HG03159 (cell line): ENCODE results near the gene TXNDC2.
A peak's percentile ranks its signal among the peaks of the same experiment; 100 is the strongest.
"Not testable (repeated sequence)": the region's sequence is repeated elsewhere in the genome, so short reads cannot be mapped to it uniquely, and the experiment has no call there.

Source experiments
- ATAC-seq: cut with Tn5 transposase; IDR thresholded peaks from one replicate; pipeline ENCODE4 v1.9.1; 2021; ENCODE audit warnings: mild to moderate bottlenecking, moderate library complexity; ENCODE audit not compliant: unreplicated experiment

TXNDC2 gene

DNA sequence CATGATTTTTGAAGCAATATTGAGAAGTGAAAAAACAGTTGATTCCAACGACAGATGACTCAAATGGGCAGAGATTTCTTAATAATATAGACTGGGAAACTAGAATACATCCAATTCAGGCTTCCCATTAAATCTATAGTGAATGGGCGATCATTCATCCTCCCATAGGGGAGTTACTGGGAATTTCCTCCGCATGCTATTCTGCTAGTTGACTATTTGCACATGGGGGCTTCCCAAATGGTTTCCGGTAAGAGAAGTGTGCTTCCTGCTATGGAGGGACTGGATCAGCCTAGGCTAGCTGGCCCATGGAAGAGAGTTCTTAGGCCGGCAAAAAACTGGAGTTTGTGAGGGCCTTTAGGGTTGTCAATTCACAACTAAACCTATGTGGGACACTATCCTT, 25.5 kb downstream of the TXNDC2 start:
- no peak for ATAC-seq

GRCh38 chr18:9912285-9912684, 26.5 kb downstream of the TXNDC2 start:
- ATAC-seq = not testable (repeated sequence)

GRCh38 chr18:9913151-9913525, 27.4 kb downstream of the TXNDC2 start:
- ATAC-seq = no peak

GRCh38 chr18:9913526-9914333, 28.0 kb downstream of the TXNDC2 start, which contains the start of gene VAPA:
Gene VAPA, plus strand, starts transcription at chr18:9914016. Its CDS starts 241 bp downstream, at chr18:9914257.
- peak; percentile 80 for ATAC-seq

- ATAC-seq = no peak
Observed at GRCh38 chr18:9914334-9914583, 28.5 kb downstream of the TXNDC2 start.

DNA sequence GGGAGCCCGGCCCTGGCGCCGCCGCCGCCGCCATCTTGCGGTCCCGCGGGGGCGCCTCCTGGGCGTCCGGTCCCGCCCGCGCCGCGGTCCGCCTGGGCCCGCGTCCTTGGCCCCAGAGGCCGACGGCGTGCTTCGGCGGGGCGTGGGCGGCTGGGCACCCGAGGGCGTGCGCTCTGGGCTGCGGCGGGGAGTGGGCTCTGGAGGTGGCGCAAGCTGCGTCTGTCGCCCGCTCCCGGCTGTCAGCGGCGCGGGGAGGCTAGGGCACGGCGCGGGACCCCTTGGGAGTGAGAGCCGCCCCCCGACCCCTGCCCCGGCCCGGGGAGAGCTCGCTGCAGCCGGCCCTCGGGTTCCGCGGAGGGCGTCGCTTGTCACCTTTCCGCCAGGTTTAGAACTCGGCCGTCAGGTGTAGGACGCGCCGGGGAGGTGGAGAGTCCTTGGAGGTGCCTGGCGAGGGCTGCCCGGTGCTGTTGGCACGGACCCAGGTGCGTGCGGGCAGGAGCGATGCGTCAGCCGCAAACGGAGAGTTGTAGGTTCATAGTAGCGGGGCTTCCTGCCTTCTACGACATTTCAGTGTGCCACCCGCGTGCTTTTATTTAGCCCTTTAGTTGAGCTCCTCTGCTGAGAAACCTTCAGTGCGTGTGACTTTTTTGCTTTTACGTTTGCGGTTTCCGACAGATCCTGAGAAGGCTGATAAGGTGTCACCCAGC, 29.0 kb downstream of the TXNDC2 start:
- peak; percentile 31 for ATAC-seq

DNA sequence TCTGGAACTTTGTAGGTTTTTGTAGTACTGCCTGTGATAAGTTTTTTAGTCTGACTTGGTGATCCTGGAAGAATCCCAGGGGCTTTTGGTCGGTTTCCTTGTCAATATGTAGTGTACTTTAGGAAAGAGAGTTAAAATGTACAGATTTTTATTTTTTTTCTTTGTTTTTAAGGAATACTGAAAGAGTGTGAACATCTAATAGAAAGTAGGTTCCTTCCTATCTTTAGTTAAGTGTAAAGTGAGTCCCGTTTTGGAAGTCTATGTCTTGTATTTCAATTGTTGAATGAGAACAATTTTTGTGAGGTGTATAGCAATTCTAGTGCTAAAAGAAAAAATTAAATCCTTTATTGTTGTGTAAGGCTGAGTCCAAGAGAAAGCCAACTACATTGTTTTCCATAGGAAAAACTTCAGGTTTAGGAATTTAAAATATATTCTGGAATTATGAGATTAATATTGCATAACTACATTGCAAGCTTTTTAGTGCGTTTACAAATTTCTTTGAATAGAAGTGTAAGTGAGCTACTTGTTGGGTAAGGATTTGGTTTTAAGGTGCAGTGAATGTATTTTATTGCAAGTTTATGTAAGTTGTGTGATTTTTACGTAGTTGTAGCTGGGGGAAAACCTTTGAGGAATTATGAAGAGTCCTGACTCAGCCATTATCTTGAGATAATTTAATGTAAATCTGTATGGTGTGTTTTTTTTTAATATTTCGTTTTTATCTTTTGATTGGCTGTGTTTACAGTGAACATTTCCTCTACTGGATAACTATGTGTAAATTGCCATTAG, 29.7 kb downstream of the TXNDC2 start:
- ATAC-seq = no peak

DNA sequence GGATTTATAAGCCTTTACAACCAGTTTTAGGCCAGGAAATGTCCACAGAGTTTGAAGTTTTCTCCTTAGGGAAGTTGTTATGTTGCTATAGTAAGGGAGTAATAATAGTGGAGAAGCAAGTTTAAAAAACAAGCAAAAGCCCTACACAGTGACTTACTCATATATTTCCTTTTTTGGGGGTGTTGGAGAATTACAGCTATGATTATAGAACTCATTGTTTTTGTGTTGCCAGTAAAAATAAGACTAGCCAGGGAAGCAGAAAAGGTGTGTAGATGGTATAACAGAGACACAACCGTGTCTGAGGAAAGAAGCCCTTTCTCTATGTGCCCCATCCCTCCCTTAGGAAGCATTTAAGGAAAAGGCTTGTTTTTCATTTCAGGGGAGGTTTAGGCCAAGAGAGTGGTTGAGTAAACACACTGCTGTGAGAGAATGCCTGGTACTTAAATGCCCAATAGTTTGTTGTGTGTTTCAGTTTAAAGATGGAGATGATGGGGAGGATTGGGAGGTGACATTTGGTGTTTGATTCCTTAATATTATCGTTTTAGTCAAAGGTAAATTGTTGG, 30.4 kb downstream of the TXNDC2 start:
- no peak for ATAC-seq

- no peak for ATAC-seq
Observed at GRCh38 chr18:9916808-9917207, 31.0 kb downstream of the TXNDC2 start.

- no peak for ATAC-seq
Observed at GRCh38 chr18:9918016-9918680, 32.4 kb downstream of the TXNDC2 start.

GRCh38 chr18:9919564-9920232, 33.9 kb downstream of the TXNDC2 start:
- ATAC-seq = no peak

GRCh38 chr18:9922592-9923311, 37.0 kb downstream of the TXNDC2 start:
- ATAC-seq = no peak

DNA sequence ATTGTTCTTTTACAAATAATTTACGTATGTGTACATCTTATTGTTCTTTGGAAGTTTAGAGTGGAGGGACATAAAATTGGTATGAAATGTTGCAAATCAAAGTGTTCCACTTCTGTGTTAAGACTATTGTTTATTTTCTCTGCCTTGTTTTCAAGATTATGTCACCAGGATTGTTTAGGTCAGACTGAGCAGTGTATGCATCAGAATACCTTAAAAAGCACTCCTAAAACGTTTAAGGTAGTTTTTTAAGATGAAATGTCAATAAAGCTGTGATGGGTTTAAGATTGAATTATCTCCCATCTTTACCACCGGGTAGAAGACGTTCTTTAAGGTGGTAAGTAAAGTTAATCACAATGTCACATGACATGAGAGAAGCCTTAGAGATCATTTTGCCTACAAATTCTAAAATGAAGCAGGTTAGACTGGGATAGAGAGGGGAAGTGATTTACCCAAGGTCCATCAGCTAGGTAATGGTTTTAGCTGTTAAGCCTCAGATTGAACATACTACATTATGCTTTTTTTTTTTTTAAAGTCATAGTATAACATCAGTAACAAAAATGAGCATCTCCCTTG, 38.7 kb downstream of the TXNDC2 start:
- ATAC-seq = no peak

DNA sequence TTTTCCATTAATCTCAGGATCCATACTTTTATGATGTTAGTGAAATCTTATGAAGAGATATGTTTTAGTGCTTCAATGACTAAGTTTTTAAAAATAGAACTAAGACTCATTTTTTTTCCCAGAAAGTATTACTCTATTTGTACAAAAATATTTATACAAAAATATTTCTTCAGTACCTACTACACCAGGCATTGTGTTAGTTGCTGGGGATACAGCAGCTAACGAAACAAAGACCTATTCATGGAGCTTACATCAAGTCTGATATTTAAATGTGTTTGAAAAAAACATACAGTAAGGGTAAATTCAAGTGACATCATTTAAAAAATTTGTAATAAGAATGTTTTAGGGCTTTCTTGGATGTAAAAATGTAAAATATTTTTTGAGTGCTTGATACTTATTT, 39.6 kb downstream of the TXNDC2 start:
- ATAC-seq = no peak

- ATAC-seq = no peak
Observed at GRCh38 chr18:9925795-9926194, 40.0 kb downstream of the TXNDC2 start.

- ATAC-seq = no peak
Observed at GRCh38 chr18:9926223-9926894, 40.6 kb downstream of the TXNDC2 start.

DNA sequence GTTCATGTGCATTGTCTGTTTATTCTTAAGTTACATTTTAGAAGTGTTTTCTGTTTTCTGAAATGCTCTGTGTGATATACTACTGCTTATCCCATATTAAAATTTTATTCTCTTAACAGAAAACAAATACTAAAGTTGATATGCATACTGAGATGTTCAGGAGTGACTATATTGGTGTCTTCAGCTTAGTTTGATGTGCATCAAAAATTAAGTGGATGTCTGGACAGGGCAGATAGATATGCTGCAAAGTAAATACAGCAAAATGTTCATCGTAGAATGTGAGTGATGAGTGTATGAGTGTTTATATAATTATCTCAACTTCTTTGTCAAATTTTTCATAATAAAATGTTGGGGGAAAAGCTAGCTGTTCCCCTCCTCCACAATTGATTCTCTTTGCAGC, 41.2 kb downstream of the TXNDC2 start:
- no peak for ATAC-seq

- no peak for ATAC-seq
Observed at GRCh38 chr18:9927392-9928063, 41.8 kb downstream of the TXNDC2 start.
